Activated CD8-positive, alpha-beta memory T cell treated with anti-CD3 and anti-CD28 coated beads, Interleukin-2, amount 50 U/mL, for 24 hours (primary cell): ENCODE results near the gene RPGRIP1L.

Experiments
- DNase-seq: peaks from one replicate; pipeline ENCODE4 v3.0.0-alpha.2; 2020; ENCODE audit errors: extremely low read depth

The RPGRIP1L gene

DNA sequence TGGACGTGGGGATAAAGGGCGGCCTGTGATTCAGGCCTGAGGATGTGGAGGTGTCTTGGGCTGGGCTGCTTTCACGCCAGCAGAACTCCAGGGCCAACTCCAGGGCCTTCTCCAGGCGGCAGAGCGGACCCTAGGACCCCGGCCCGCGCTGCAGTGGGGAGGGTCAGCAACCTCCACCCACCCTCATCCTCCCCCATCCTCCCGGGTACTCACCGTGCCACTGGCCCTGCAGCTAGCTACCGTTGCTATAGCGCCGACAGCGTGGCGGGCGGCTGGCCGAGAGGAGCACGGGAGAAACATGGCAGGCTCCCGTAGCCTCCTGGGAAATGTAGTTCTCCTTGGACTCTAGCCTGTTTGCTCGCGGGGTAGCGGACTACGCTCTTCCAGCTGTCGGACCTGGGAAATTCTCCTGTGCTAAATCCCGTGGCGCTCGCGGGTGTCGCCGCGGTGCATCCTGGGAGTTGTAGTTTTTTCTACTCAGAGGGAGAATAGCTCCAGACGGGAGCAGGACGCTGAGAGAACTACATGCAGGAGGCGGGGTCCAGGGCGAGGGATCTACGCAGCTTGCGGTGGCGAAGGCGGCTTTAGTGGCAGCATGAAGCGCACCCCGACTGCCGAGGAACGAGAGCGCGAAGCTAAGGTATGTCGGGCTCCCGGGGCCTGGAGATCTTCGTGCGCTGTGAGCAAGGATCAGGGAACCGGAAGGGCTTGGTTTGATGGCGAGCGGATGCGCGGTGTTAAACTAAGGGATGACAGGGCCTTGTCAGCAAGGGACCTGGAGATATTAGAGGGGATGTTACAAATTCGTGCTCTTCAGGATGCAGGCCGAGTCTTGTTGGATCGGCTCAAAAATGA lies at the start of gene RPGRIP1L, which contains the start of gene FTO:
TSS of gene RPGRIP1L (minus strand) at position 270 of the 855 bp plus-strand sequence. CDS start 3,136 bp downstream, outside the sequence.
TSS of gene FTO (plus strand) at position 567 of the 855 bp plus-strand sequence.
- peak; percentile 97 for DNase-seq

DNA sequence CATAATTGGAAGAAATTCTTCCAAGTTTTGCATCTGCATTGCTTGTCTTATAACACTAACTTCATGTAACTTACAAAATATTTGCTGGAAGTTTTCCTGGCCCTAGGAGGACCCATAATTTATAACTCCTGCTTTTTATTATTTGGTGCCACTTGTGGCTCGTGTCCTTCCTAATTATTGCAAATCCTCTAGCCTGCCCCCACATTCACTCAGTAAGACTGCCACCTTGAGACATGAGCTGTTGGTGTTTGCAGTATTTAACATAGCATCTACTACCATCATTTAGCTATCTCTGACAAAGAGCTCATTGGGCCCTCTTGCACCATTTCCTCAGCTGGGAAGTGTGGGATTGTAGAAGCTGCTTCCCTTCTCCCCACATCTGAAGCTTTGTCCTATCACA lies 49.8 kb upstream of the RPGRIP1L start:
- no peak for DNase-seq

DNA sequence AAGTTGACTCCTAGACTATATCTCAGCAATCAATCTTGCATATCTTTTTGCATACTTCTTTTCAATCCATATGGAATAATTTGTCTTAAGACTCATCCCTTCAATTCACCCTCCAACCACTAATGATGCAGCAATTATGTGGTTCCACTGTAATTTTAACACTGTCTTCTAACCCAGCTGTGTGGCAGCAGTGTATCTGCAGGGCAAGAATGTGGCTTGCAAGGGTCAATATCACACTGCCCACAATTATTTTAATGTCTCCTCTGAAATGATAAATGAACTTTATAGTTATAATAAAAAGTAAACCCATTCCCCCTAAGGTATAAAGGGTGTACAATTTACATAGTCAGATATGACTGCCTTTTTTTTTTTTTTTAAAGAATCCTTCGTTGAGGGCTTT lies 48.9 kb upstream of the RPGRIP1L start:
- no peak for DNase-seq

DNA sequence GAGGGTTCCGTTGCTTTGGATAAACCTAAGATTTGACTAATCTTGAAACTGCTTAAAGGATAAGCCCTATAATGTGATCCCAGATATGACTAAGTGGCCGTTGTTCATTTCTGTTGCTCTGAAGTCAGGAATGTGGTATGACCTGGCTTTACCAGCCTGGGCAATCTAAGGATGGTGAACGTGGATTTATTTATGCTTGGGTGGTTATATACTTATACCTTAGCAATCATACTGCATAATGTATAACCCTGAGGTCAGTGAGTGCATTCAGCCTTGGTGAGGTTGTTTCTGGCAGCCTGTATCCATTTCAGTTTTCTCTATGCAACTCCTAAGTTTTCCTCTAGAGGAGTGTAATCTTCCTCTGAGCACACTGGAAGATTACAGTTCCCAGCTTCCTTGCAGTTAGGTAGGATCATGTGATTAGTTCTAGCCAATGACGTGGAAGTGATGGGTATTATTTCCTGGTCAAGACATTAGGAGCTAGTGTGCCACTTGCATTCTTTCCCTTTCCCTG lies 42.2 kb upstream of the RPGRIP1L start:
- no peak for DNase-seq

- no peak for DNase-seq
Observed at GRCh38 chr16:53745086-53745485, 41.4 kb upstream of the RPGRIP1L start.

DNA sequence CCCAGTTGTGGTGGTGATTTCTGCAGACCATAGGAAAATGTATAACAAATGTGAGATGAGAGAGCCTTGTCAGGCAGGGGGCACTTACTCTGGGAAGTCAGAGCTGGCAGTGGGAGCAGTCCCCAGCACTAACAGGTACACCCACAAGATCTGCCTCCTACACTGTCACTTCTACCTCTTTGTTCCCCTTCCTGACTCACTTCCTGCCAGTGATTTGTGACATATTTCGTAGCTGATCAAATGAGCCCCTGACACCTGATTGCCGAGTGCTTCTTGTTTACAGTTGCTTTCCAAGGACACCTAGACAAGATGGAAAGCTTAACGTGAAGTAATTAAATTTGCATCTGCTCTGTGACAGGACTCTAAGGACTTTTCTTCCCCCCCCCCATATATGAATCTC lies 40.8 kb upstream of the RPGRIP1L start:
- DNase-seq: no peak

DNA sequence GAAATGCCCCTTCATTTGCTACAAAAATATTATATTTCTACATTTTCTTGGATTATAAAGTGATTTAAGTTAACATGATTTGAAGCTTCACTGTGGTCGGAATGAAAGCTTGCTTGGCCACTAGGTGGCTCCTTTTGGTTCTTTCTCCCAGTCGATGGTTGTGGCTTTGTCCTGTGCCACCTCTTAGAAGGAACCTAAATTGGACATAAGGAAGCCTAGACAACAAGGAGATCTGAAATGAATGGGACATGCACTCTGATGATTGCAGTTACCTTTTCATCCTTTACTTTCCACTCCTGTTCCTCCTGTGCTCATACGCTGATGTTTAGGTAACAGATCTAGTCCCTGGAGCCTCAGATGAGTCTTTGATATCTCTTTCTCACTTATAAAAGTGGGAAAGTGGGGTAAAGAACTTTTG lies 39.5 kb upstream of the RPGRIP1L start:
- DNase-seq: no peak

DNA sequence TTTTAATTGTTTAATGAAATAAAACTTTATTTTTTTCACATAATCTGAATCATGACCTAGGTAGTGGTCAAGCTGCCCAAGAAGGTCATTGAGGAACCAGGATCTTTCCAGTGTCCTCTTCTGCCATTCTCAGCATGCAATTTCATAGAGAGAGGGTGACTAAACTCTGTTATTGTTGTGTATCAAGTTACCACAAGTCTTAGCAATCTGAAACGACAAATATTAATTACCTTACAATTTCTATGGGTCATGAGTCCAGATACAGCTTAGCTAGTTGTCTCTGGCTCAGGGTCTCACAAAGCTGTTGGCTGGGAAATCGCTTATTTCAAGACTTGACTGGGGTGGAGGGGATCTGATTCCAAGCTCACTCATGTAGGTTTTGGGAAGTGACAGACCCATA lies 37.9 kb upstream of the RPGRIP1L start:
- no peak for DNase-seq

DNA sequence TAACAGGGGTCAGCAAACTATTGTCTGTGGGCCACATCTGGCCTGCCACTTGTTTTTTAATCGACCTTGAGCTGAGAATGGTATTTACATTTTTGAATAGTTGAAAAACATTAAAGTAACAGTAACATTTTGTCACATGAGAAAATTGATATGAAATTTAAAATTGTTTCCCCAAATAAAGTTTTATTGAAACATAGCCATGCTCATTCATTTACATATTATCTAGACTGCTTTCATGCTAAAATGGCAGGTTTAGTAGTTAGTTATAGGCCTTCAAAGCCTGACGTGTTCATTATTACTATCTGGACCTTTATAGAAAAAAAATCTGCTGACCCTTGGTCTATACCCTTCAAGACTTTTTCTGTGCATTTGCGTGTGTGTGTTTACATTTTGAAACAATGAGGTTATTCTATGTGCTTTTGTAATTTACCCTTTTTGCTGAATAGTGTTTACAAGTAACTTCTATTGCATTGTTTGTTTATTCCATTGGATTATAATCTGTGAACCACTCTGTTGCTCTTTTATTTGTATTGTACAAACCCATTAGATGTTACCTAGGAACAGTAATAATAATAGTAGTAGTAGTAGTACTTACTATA lies 37.4 kb upstream of the RPGRIP1L start:
- no peak for DNase-seq

- DNase-seq: no peak
Observed at GRCh38 chr16:53740476-53740875, 36.8 kb upstream of the RPGRIP1L start.

- no peak for DNase-seq
Observed at GRCh38 chr16:53737552-53737951, 33.9 kb upstream of the RPGRIP1L start.

DNA sequence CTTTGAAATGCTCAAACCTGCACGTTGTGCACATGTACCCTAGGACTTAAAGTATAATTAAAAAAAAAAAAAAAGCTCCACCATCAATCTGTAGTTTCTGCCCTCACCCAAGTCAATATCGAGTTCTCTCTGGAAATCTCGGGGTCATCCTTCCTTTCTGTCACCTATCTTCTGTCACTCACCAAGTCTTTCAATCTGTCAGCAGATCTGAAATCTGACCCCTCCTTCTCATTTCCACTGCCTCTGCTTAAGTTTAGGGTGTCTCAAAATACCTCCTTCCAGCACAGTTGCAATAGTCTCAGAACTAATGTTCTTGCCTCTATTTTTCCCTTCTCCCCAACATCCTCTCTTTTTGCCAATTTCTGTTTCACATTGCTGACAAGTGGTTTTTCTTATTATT lies 32.6 kb upstream of the RPGRIP1L start:
- DNase-seq: no peak

DNA sequence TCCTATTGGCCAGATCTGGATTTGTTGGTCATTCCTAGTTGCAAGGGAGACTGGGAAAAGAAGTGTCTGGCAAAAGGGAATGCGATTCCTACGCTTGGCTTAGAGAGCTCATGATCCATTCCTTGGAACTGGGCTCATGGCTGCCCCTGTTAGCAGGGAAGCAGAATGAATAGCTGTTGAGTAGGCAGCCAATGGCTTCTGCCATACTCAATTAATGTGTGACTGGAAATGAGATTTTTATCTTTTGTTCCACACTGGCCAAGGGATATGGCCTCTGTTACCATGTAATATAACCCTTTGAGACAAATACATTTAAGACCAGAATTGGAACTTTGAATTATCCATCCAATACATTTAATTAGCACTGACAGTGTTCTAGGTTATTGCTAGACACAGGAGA lies 31.2 kb upstream of the RPGRIP1L start:
- no peak for DNase-seq

GRCh38 chr16:53732296-53732929 lies 28.8 kb upstream of the RPGRIP1L start:
- no peak for DNase-seq

GRCh38 chr16:53730693-53731092 lies 27.0 kb upstream of the RPGRIP1L start:
- no peak for DNase-seq

DNA sequence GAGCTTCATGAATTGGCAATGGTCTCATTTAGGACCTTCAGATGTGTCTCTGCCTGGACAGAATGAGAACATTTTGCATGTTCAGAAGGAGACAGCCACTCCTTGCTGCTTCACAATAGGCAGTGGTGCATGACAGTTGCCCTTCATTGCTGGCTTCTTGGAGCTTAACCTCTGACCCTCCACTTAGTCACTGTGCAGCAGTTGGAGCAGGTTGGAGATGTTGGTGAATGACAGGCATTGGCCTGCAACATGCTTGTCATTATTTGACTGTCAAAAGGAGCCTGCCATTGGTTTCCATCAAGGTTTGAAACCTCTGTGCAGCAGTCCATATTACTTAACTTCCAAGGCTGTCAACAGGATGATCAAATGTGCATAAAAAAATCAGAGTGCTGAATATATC lies 23.0 kb upstream of the RPGRIP1L start:
- no peak for DNase-seq

DNA sequence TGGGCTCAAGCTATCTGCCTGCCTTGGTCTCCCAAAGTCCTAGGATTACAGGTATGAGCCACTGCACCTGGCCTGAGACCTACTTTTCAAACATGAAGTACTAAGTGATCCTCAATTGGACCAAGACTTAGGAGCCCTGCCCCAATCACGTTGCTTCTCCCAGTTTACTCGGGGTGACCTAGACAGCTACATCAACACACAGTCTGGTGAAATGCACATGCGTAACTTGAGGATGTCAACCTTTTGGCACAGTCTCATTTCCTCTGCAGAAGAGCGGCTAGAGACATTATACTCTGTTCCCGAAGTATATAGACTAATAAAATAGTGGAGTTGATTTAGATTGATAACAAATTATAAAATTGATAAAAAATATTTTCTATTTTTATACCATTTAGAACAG lies 17.4 kb upstream of the RPGRIP1L start:
- no peak for DNase-seq

DNA sequence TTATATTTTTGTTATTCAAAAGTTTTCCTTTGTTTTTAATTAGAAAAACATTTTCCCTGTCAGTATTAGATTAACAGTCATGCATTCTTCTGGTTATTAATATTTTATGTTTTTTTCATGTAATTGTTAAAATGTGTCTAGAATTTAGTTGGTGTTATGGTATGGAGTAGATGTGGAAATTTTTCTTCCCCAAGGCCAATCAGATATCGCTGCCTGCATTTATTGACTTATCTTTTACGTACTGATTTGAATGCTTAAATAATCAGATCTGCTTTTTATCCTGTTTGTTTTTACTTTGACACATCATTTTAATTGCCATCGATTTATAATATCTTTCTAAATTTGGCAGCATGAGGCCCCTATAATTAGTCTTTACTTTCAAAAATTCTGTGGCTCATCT lies 13.9 kb upstream of the RPGRIP1L start:
- no peak for DNase-seq

- no peak for DNase-seq
Observed at GRCh38 chr16:53715023-53715384, 11.3 kb upstream of the RPGRIP1L start.

DNA sequence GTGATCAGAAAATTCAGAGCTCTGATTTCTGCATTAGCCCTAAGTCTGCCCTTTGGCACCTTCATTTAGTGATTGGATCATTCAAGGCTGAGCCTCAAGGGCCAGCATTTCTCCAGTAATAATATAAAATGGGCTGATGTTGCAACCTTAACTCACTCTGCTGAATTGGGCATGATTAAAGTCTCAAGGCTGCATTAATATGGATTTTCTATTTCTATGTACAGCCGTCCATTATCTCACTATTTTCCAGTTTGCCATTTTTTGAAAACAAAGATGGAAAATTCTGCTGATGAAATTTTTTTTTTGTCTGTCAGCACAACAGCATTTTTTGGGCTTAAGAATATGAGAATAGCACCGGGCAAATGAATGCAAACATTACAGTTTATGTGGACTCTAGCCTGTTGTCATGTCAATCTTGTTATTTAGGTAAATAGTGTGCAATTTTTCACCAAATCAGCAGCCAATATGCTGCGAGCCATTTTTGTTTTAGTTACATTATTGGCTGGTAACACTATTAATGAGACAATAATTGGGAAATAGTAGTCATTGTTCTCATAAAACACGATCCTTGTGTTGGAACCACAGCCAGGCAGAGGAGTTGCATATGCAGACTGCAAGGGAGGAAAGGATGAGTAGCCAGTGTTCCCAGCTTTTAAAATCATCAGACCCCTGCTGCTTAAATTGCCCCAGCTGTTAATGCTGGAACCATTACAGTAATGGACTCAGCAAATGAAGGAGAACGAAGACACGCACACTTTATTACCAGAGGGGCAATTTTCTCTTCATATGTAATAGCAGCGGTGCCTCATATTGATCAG lies 10.8 kb upstream of the RPGRIP1L start:
- no peak for DNase-seq

- DNase-seq: no peak
Observed at GRCh38 chr16:53713403-53714204, 9.9 kb upstream of the RPGRIP1L start.
